Activated CD4-positive, alpha-beta T cell treated with anti-CD3 and anti-CD28 coated beads, Interleukin-2, amount 50 U/mL, for 48 hours (primary cell): ENCODE measurements around the gene PLOD1.
"Not testable (repeated sequence)": the region's sequence is repeated elsewhere in the genome, so short reads cannot be mapped to it uniquely, and the experiment has no call there.

Source experiments
- DNase-seq, 2 experiments: peaks; one replicate each; pipeline ENCODE4 v3.0.0-alpha.2; 2020

The PLOD1 gene

DNA sequence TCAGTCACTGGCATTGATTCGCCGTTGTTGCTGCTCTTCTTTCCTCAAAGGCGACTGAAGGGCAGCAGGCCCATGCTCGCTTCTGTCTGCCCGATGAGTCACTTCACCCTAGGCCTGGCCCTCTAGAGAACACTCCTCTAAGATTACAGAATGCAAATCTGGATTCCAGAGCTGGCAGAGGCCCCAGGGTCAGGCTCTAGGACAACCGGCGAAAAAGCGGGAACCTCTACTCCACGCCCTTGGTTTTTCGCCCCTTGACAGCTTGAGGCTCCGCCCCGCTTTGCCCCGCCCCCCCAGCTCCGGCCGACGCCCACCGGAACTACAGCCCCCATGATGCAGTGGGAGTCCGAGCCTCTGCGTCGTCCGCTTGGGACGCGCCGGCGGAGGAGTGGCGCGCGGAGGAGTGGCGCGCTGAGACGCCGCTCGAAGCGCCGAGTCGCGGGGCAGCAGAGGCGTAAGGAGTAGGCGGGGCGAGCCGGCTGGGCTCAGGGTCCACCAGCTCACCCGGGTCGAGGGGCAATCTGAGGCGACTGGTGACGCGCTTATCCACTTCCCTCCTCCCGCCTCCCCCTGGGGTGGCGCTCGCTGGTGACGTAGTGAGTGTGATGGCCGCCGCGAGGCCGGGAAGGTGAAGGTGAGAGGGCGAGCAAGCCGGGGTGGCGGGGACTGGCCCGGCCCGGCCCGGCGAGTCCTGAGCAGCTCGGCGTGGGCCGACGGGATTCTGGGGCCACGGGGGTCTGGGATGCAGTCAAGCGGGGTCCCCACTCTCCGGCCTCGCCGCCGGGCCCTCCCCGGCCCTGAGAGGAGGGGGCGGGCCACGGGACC is 45.5 kb downstream of the PLOD1 start, which contains the start of gene MFN2:
TSS of gene MFN2 (plus strand) at position 594 of the 825 bp plus-strand sequence. CDS start 8,725 bp downstream, outside the sequence.
- DNase-seq = peak; percentile 92 to 94

DNA sequence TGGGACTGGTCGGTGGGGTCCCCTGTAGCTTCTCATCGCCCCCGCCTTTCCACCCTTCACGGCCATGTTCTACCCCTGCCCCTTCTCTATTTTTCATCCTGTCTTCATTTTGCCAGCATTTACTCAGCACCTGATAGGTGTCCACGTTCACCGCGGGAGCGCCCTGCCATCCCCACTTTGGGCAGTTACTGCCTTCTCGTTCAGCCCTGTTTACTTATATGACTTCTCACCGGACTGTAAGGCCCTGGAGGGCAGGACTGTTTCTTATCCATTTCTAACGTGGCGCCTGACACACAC is 46.1 kb downstream of the PLOD1 start:
- no peak for DNase-seq

DNA sequence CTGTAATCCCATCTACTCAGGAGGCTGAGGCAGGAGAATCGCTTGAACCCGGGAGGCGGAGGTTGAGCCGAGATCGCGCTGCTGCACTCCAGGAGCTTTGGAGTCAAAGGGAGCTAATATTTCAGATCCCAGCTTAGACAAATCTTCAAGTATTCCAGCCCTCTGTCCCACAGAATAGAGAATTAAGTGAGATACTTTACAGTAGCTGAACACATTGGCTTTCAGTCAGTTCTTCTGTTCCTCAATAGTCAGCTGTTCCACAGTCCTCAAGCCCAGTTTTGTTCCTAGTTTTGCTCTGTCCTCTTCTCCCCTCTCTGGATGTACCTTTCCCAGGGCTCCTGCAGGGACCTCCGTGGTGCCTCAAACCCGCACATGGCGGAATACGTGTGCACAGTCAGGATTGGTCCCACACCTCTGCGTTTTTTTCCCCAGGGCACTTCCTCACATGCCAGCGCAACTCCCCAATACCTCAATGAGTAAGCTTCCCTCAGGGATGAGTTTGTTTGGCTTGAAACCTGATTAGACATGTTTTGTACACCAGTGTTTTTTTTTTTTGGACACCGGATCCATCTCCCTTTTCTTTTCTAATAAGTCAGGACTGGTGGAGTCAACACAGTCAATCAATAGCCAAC is 47.0 kb downstream of the PLOD1 start:
- no peak for DNase-seq

DNA sequence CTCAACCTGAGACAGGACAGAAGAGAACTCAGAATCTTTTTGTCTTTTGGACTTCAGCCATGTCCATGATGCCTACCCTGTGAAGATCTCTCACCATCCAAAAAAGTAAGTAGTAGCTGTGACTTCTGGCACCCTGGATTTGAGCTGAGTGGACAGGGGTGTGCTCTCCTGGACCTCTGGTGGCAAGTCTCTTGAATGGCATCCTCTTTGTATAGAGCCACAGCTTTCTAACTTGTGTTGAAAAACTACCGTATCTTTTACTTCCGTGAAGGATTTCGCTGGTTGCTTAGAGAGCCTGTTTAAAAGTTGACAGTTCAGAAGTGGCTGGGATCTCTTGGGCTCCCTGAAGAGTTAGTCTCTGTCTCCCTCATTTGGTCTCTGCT is 47.5 kb downstream of the PLOD1 start:
- DNase-seq = no peak

DNA sequence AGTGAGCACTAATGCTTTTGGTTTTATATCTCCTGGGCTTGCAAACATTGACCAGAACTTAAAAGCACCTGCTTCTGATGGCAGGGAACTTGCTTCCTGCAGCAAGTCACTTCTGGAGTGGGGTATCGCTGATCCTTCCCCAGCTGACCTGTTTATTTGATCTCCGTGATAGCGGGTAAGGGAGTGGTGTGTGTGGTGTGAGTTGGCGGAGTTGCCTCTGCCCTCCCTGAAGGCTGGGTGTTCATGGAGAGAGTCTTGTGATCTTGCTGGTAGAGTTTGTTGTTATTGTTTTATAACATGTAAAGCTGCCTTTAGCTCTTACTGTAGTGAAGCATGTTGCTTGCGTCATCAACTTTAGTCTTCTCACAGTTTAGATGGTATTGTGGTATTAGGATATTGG is 49.6 kb downstream of the PLOD1 start:
- DNase-seq = no peak

DNA sequence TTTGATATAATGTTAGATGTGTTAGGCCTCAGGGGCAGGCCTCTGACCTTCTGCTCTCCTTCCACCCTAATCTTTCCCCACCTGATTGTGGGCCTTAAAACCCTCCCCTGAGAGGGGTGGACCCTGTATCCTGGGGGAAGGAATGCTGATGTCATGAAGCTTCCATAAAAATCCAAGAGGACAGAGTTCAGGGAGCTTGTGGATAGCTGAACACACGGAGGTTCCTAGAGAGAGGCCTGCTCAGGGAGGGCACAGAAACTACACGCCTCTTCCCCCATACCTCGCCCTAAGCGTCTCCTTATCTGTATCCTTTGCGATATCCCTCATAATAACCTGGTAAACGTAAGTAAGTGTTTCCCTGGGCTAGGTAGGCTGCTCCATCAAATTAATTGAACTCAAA is 50.1 kb downstream of the PLOD1 start:
- no peak for DNase-seq

DNA sequence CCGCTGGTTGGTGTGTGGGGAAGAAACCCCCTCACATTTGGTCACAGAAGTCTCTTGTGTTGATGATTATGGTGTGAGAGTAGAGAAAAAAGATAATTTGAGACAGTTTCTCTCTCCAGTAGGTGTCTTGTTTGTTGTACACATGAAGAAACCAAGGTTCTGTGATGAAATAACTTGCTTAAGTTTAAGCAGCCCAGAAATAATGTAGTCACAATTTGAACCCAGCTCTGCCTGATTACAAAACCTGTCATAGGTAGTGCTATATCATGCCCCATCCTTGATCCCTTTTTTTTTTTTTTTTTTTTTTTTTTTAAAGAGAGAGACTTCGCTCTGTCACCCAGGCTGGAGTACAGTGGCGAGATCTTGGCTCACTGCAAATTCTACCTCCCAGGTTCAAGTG is 50.7 kb downstream of the PLOD1 start:
- no peak for DNase-seq

DNA sequence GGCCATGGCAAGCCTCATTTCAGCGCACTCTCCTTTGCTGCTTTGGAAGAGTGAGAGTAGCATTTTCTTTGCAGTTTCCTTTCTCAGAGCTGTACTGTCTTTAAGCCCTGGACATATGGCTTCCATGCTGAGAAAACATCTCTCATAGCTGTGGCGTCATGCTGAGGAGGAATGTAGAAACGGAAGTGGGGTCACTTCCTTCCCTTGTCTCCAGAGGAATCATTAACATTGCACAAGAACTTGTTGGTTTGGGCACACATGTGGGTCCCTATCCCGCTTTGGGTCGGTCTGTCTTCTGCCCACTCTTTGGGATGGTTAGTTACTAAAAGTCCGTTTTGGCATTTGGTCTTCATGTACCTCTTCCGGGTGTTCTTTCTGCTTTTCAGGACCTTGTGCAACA is 51.3 kb downstream of the PLOD1 start:
- DNase-seq = no peak

DNA sequence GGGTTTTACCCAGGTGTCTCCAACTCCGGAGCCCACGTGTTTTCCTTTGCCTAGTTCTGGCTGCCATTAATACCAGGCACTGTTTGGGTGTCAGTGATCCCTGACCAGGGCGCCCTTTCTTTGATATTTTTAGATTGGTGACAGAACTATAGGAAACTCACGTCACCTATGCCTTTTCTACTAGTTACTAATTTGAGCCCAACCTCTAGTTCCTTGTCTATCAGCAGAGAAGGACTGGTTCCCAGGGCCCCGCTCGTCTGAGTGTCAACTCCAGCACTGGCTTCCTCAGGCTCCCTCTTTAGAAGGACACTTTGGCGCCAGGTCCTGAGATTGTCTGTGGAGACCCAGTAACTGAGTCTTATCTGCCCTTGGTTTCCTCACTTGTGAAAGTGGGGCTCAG is 55.2 kb downstream of the PLOD1 start:
- no peak for DNase-seq

DNA sequence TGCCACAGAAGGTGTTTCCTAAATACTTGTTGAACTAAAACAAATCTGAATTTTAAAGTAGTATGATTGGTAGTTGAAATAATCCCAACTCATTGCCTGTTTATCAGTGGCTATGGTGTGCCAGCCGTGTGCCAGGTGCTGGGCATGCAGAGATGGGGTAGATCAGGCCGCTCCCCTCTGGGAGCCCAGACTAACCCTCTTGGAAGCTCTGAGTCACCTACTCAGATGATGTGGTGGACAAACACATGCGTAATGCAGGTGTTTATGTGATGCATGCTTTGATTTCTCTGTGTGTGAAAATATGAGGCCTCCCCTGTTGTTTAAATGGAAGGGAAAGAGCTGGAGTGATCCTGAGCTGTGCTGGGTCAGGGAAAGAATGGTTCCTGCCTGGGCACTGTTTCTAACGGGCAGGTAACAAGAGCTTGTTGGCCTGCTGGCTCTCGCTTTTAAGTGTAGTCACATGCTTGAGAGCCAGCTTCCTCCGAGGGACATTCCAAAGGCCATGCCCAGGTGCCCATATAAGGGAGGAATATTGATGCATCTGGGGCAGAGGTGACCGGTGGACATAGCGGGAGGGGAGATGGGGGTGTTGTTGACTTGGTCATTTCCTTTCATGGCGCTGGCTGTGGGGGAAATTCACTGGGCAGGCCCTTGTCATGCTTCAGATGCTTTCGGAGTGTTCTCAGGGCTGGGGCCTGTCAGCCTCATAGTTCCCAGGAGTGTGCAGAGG is 56.0 kb downstream of the PLOD1 start:
- DNase-seq = no peak

DNA sequence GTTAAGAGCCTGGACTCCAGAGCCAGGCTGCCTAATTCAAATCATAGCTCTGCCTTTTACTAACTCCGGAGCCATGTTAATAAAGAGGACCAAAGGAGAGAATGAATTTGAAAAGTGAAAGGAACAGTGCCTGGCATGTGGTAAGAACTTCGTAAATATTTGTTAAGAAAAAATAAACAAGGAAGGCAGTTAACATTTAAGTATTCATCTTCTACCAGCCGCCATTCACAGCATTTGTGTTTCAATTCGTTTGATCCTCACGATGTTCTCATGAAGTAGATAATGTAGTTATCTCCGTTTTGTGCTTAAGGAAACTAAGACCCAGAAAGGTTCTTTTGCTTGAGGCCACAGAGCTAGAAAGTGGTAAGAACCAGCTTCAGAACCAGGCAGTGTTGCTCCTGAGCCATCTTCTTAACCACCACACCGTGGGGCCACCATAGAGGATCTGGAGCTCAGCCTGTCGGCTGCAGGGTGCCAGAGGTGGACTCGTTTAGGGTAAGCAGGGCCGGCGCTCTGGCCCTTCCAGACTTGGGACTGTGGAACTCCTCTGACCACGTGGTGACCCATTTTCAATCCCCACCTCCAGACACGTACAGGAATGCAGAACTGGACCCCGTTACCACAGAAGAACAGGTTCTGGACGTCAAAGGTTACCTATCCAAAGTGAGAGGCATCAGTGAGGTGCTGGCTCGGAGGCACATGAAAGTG is 57.6 kb downstream of the PLOD1 start:
- no peak for DNase-seq

DNA sequence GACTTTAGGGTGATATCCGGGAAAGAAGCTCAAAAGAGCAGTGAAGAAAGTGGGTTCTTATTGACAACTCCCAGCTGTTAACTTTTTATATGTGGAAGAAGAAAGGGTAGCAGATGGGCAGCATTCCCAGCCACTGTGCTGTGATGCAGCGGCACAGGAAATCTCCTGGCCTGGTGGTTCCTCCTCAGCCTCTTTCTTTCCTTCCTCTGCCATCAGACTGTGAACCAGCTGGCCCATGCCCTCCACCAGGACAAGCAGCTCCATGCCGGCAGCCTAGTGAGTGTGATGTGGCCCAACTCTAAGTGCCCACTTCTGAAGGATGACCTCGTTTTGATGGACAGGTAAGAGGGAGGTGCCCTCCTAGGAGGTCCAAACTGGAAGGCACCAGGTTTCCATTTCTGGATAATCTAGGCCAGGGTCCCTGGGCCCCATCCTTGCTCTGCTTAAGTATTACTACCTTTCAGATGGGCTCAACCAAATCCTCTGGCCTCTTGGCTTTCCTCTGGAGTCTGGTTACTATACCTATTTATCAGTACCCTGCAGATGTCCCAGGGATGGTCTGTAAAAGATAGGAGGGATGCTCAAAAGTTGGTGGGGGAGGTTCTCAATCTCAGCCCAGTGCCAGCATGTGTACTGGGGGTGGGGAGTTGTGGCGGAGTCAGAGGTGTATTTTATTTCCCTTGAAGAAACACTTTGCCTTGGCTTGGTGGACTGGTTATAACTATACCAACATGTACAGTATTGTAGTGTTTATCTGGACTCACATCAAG is 62.7 kb downstream of the PLOD1 start:
- no peak for DNase-seq

DNA sequence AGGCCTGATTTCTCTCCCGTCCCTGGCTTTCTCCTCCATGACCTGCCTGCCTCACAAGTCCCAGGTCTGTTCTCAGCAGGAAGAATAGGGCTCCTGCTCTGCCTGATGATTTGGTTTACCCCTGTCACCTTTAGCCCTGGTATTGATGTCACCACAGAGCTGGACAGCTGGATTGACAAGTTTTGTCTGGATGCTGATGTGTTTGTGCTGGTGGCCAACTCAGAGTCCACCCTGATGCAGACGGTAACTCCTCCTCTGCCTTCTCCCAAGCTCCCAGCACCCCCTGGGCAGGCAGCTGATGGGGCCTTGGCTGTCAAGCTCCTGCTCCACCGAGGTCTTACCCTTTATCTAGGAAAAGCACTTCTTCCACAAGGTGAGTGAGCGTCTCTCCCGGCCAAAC is 64.1 kb downstream of the PLOD1 start:
- DNase-seq = no peak

DNA sequence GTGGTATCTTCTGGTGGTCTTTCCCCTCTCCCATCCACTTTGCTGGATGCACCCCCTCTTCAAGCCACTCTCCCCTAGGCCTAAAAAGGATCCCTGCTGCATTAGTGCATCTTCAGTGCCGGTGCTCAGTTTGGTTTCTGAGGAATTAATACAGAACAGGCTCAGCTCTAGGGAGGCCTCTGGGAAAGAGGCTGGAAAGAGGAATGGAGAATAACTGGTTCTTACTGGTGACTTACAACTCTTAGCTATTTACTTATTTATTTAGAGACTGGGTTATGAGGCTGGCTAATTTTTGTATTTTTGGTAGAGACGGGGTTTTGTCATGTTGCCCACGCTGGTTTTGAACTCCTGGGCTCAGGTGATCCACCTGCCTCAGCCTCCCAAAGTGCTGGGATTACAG is 64.7 kb downstream of the PLOD1 start:
- no peak for DNase-seq

DNA sequence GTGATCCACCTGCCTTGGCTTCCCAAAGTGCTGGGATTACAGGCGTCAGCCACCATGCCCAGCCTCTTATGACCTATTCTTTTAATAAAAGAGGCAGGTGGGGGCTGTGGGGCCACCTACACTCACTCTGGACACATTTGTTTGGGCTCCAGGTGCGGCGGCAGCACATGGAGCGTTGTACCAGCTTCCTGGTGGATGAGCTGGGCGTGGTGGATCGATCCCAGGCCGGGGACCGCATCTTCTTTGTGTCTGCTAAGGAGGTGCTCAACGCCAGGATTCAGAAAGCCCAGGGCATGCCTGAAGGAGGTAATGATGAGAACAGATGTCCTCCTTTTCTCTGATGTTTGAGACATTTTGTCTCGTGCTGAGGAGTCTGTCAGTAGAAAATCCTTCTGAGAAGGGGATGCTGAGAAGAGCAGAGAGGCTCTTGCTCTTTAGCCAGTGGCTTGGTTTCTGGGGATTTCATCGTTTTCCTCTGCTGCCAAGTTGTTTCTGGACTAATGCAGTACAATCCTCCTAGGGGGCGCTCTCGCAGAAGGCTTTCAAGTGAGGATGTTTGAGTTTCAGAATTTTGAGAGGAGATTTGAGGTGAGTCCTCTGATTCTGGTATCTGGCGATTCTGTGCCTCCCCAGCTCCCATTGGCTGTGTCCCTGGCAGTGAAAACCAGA is 66.9 kb downstream of the PLOD1 start:
- peak; percentile 68 to 77 for DNase-seq

DNA sequence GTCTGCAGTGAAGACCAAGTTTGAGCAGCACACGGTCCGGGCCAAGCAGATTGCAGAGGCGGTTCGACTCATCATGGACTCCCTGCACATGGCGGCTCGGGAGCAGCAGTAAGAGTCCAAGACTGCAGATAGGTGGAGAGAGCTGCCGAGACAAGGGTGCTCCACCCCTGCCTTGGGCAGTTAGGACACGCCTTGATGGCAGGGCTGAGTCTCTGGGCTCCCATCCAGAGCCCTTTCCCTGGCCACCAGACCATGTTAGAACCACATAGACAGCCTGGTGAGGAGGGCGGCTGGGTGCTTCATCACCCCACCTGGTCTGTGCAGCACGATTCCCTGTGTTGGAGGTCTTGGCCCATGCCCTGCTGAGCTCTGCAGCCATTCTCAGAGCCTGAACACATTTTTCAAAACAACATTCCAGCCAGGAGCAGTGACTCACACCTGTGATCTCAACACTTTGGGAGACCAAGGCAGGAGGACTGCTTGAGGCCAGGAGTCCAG is 67.5 kb downstream of the PLOD1 start:
- no peak for DNase-seq

DNA sequence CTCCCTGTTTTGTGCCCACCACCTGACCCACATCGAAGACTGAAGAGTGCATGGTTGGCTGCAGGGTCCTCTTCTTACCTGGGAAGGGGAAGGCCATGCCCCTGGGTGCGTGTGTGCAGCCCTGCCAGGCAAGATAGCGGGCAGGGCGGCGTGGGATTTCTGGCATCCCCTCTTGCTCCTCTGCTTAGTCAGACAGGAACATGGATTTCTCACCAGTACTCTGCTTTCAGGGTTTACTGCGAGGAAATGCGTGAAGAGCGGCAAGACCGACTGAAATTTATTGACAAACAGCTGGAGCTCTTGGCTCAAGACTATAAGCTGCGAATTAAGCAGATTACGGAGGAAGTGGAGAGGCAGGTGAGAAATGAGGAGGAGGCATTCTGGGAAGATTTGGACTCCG is 69.2 kb downstream of the PLOD1 start:
- no peak for DNase-seq

DNA sequence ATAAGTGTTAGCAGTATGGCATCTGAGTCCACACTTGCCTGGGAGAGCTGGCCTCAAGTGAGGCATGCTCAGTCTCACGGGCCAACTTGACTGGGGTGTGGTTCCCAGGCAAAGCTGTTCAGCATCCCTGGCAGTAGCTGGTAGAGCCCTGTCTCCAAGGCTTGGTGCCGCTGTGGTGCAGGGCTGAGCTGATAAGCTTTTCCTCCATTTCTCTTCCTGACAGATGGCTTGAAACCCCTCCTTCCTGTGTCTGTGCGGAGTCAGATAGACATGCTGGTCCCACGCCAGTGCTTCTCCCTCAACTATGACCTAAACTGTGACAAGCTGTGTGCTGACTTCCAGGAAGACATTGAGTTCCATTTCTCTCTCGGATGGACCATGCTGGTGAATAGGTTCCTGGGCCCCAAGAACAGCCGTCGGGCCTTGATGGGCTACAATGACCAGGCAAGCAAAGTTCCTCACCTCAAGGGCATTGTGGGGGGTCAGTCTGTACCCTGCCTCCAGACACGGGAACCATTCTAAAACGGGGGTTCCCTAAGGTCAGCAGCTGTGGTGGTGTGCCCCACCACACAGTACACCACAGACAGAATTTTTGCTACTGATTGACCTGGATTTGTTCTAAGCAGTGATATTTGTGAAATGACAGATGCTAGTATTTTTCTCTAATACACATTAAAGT is 71.1 kb downstream of the PLOD1 start:
- DNase-seq = no peak

DNA sequence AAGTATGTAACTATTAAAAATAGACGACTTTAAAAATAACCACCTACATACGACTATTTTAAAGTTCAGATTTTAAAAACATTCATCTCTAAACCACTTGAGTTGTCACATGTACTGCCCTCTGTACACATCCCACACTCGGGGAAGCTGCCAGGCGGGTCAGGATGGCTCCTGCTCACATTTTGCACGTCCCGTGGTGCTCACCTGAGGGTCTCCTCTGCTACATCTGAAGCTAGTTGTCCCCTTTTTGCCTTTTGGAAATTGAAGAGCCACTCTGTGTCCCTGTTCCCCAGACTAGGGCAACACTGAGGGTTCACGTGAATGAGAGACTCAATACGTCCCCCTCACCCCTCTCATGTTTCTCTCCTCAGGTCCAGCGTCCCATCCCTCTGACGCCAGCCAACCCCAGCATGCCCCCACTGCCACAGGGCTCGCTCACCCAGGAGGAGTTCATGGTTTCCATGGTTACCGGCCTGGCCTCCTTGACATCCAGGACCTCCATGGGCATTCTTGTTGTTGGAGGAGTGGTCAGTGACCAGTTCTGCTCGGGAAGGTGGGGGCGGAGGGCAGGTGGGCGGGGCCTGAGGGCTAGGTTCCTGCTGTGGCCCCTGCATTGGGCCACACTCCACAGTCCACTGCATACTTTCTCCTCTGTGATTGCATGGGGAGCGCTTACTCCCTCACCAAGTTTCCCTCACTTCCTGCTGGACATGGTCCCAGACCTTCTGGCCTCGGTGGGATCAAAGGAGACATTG is 71.8 kb downstream of the PLOD1 start:
- no peak for DNase-seq

DNA sequence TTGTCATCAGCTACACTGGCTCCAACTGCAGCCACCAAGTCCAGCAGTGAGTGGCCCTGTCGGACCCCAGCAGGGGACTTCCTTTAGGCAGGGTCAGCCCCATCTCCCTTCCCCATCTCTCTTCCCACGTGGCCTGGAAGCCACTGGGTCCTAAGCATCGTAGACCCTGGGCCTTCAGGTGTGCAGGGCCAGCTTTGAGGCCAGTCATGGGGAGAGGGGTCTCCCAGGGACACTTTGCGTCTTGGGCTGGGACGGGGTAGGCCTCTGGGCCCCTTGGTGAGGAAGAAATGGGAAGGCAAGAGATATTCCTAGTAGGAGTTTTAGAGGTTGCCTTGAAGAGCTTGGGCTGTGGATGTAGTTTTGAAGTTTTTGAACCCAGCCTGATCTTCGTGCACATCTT is 72.7 kb downstream of the PLOD1 start:
- DNase-seq = no peak

DNA sequence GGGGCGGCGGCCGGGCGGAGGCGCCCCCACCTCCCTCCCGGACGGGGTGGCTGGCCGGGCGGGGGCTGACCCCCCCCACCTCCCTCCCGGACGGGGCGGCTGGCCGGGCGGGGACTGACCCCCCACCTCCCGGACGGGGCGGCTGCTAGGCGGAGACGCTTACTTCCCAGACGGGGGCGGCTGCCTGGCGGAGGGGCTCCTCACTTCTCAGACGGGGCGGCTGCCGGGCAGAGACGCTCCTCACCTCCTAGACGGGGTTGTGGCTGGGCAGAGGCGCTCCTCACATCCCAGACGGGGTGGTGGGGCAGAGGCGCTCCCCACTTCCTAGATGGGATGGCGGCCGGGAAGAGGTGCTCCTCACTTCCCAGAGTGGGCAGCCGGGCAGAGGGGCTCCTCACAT is 73.8 kb downstream of the PLOD1 start:
- not testable (repeated sequence) for DNase-seq
